ENCODE results near the gene MPPED2.

The MPPED2 gene

GRCh38 chr11:30446520-30446919 is 139.6 kb downstream of the MPPED2 start:
- no peak for DNase-seq

- no peak for DNase-seq
These were observed 141.1 kb downstream of the MPPED2 start for GRCh38 chr11:30445056-30445455.

- no peak for DNase-seq
These were observed 145.6 kb downstream of the MPPED2 start for GRCh38 chr11:30440510-30440909.

- no peak for DNase-seq
These were observed 149.4 kb downstream of the MPPED2 start for GRCh38 chr11:30436801-30437200.

- no peak for DNase-seq
These were observed 150.7 kb downstream of the MPPED2 start for GRCh38 chr11:30435488-30435887.

- no peak for DNase-seq
These were observed 151.3 kb downstream of the MPPED2 start for GRCh38 chr11:30434901-30435300.

- DNase-seq: no peak
These were observed 152.3 kb downstream of the MPPED2 start for GRCh38 chr11:30433831-30434230.

- no peak for DNase-seq
These were observed 153.4 kb downstream of the MPPED2 start for GRCh38 chr11:30432716-30433115.

- no peak for DNase-seq
These were observed 154.0 kb downstream of the MPPED2 start for GRCh38 chr11:30432178-30432577.

GRCh38 chr11:30431127-30431814 is 154.9 kb downstream of the MPPED2 start:
- DNase-seq: no peak

- DNase-seq: no peak
These were observed 156.6 kb downstream of the MPPED2 start for GRCh38 chr11:30429550-30429949.

GRCh38 chr11:30426781-30427180 is 159.4 kb downstream of the MPPED2 start:
- DNase-seq: no peak

GRCh38 chr11:30424844-30425243 is 161.3 kb downstream of the MPPED2 start:
- DNase-seq: no peak

GRCh38 chr11:30424321-30424720 is 161.8 kb downstream of the MPPED2 start:
- no peak for DNase-seq

- no peak for DNase-seq
These were observed 162.3 kb downstream of the MPPED2 start for GRCh38 chr11:30423886-30424285.

GRCh38 chr11:30423279-30423648 is 162.9 kb downstream of the MPPED2 start:
- no peak for DNase-seq

- no peak for DNase-seq
These were observed 163.5 kb downstream of the MPPED2 start for GRCh38 chr11:30422447-30423278.

- DNase-seq: no peak
These were observed 165.8 kb downstream of the MPPED2 start for GRCh38 chr11:30420233-30420787.

- DNase-seq: no peak
These were observed 171.3 kb downstream of the MPPED2 start for GRCh38 chr11:30414806-30415205.

GRCh38 chr11:30414244-30414643 is 171.9 kb downstream of the MPPED2 start:
- no peak for DNase-seq

- no peak for DNase-seq
These were observed 173.6 kb downstream of the MPPED2 start for GRCh38 chr11:30412509-30412908.

GRCh38 chr11:30411383-30411782 is 174.8 kb downstream of the MPPED2 start:
- DNase-seq: no peak

- no peak for DNase-seq
These were observed 179.0 kb downstream of the MPPED2 start for GRCh38 chr11:30406978-30407762.
